B cell (primary cell): ENCODE data around the gene MED20.

Experiments used
- CTCF ChIP-seq: fragments of 200-600 bp; IDR thresholded peaks from one replicate; pipeline ENCODE4 v1.8.0; 2022; ENCODE audit warnings: antibody characterized with exemption, mild to moderate bottlenecking
- EZH2 ChIP-seq: IDR thresholded peaks from 2 replicates; pipeline ENCODE4 v1.6.1; 2012; ENCODE audit warnings: borderline replicate concordance, low read depth, mild to moderate bottlenecking, moderate library complexity, low read length; ENCODE audit not compliant: insufficient read depth, poor library complexity, severe bottlenecking

DNA sequence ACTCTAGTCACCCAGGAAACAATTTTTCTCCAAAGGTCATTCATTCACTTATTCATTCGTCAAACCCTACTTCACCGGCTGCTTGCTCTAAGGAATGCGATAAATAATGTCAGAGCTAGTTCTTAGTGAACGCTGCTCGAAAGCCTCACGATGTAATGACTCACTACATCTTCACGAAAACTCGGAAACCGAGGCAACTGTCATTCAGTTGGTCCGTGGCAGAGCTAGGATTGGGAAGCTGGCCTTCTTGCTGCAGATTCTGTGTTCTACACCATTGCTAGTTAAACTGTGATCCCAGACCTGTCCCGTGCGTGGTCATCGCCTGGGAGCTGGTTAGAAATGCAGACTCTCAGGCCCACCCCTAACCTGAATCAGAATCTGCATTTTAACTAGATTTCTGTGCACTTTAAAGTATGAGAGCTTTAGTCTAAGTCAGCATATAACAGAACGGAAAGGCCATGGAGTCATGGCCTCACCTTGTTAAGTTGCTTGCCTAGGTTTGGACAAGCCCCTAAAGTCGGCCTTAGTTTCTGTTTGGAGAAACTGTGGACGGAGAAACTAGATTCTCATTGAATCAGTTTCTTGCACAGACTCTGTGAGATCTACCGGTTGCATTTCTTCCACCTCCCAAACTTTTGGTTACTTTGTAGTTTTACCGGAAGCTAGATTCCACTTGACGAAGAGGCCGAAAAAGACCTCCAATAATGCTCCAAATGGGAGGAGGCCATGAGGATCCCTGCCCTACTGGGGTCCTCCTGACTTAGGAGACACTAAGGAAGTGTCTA lies 21.3 kb upstream of the MED20 start:
- TF ChIP-seq CTCF (no peak), EZH2 (no peak)
